Fibroblast of lung (primary cell): ENCODE results near the gene C17orf67.

Experiments used
- CTCF ChIP-seq, 2 donors: IDR thresholded peaks in 1 of 2; conservative IDR thresholded peaks in 1 of 2; 1 replicate in 1 of 2; 2 replicates in 1 of 2; pipeline ENCODE4 v1.5.1; 2011 to 2012; ENCODE audit warnings: low read length in 2 of 2, control low read depth in 1 of 2, inconsistent platforms in 1 of 2, low read depth in 1 of 2, mild to moderate bottlenecking in 1 of 2
- EZH2 ChIP-seq: IDR thresholded peaks from 2 replicates; pipeline ENCODE4 v1.5.1; 2012; ENCODE audit warnings: low read length, control low read depth, mild to moderate bottlenecking; ENCODE audit errors: missing control alignments

DNA sequence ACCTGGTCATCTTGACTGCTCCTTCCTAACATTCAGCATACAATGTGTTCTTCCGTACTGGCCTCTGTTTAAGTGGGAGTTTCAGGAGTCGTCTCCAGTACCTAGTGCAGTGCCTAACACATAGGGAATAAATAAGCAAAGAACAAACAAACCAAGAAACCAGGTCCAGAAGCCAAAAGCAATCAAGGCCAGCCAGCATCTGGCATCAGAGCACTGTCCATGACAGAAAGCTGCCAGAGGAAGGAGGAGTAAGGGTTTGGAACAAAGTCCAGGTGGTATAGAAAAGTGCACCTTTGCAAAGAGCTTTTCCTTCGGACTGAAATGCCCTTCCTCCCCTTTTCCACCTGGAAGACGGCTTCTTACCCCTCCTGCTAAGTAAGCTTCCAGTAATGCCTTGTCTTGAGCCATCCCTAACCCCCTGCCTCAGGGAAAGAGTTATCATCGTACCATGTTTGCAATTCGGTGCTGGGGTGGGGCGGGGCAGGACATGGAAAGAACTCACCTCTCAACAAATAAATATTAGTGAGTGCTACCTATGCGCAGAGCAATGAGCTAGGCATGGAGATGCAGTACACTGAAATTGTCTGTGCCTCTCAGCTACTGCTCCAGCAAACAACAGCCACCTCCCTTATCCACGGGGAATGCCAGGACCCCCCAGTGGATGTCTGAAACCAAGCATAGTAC is 47.6 kb downstream of the C17orf67 start:
- no peak for TF ChIP-seq CTCF (conservative IDR thresholded peaks at IDR 0.05 in 1 of 2, IDR thresholded peaks at IDR 0.05 in 1 of 2; ENCODE audit: low read depth in 1 of 2, low read length in 2 of 2)
- TF ChIP-seq EZH2, result no peak
